ENCODE results near the gene SEC14L5.
"Not testable (repeated sequence)": the region's sequence is repeated elsewhere in the genome, so short reads cannot be mapped to it uniquely, and the experiment has no call there.

The SEC14L5 gene

DNA sequence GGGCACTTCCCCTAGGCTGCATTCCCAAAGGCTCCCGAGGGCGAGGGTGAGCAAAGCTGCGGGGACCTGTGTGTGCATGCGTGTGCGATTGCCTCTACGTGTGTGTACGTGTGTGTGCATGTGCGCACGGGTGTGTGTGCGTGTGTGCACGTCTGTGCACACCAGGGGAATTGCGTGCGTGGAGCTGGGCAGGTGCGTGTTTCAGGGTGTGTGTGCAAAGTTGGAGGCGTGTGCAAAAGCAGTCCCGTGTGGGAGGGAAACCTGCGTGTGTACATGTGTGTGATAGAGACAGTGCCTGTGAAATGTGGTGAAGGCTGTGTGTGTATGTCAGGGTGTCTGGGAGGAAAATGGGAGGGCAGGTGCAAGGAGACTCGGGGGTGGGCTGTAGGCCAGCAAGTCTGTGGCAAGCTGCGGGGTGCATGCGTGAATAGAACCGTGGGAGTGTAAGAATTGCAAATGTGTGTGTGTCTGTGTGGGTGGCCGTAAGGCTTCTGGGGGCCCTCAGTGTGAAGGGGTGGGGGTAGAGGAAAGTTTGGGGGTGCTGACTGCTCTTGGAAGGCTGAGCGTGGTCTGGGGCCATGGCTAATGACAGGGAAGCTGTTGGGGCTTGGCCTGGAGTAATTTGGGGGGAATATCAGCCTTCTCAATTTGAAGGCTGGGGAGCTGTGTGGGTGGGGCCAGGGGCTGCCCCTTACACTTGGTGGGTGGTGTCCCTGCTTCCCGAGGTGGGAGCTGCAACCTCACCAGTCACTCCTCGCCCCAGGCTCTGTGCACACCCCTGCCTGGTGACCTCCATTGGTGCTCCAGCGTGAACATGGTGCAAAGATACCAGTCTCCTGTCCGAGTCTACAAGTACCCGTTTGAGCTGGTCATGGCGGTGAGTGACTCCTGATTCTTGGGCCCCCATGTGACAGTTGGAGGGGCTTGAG, 644 bp downstream of the SEC14L5 start:
- no peak for DNase-seq

DNA sequence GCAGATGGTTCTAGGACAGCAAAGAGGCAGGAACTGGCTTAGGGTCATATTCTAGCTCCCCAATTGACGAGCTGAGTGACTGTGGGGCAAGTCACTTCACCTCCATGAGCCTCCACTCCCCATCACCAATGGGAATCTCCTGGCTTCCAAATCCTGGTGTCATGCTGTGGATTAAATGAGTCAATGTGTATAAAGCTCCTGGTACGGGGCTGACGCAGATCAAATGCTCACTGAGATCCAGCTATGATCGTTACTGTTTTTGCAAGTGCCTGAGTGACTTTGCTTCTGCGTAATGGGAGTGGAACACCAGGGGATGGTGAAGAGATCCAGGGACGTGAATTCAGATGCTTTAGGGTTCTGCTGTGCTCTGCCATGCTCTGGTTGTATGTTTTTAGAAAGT, 2.4 kb downstream of the SEC14L5 start:
- DNase-seq: no peak

DNA sequence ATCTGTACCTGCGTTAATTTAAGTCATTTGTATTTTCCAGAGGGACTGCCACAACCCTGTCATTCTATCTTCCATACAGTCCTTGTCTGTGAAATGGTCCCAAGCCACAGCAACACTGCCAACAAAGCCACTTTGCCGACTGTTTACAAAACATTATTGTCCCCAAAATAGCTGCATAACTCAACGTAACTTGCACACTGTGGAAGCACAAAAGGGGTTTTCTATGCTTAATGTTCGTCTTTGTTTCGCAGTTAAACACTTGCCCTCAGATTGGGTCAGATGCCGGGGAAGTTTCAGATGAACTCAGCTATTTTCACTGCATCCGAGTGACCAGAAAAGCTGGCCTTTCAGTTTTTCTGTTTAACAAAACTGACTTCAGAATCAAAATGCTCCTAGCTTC, 4.6 kb downstream of the SEC14L5 start:
- DNase-seq: no peak

DNA sequence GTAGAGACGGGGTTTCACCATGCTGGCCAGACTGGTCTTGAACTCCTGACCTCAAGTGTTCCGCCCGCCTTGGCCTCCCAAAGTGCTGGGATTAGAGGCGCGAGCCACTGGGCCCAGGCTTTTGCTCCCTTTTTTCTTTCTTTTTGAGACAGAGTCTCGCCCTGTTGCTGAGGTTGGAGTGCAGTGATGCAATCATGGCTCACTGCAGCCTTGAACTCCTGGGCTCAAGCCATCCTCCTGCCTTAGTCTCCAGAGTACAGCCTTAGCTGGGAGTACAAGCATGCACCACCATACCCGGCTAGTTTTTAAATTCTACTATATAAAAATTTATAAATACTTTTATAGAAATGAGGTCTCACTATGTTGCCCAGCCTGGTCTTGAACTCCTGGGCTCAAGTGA, 5.4 kb downstream of the SEC14L5 start:
- DNase-seq: not testable (repeated sequence)

DNA sequence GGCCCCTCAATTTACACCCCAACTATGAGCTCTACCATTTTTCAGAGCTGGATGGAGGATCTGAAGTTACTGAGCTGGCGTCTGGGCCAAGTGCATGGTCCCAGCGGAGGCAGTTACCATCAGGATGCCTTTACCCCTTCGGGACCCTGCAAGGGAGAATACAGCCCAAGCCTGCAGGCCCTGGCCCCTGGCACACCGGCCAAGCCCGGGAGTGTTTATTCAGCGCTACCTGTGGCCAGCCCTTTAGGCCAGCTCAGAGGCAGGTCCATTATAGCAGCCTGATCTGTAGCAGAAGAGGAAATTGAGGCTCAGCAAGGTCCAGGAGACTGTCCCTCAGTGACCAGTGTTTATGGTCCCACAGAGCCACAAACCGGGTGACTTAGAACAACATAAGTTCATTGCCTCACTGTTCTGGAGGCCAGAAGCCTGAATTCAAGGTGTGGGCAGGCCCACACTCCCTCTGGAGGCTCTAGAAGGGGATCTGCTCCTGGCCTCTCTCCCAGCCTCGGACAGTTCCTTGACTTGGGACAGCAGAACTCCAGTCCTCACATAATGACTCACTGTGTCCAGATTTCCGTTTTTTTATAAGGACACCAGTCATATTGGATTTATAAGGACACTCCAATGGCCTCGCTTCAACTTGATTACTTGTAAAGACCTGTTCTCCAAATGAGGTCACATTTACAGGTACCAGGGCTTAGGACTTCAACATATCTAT, 8.8 kb downstream of the SEC14L5 start:
- no peak for DNase-seq

DNA sequence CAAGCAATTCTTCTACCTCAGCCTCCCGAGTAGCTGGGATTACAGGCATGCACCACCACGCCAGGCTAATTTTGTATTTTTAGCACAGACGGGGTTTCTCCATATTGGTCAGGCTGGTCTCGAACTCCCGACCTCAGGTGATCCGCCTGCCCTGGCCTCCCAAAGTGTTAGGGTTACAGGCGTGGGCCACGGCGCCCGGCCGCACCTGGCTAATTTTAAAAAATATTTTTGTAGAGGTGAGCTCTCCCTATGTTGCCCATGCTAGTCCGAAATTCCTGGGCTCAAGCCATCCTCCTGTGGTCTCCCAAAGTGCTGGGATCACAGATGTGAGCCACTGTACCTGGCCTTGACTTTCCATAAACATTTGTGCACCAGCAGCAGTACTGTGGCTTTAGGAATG, 10.1 kb downstream of the SEC14L5 start:
- not testable (repeated sequence) for DNase-seq

DNA sequence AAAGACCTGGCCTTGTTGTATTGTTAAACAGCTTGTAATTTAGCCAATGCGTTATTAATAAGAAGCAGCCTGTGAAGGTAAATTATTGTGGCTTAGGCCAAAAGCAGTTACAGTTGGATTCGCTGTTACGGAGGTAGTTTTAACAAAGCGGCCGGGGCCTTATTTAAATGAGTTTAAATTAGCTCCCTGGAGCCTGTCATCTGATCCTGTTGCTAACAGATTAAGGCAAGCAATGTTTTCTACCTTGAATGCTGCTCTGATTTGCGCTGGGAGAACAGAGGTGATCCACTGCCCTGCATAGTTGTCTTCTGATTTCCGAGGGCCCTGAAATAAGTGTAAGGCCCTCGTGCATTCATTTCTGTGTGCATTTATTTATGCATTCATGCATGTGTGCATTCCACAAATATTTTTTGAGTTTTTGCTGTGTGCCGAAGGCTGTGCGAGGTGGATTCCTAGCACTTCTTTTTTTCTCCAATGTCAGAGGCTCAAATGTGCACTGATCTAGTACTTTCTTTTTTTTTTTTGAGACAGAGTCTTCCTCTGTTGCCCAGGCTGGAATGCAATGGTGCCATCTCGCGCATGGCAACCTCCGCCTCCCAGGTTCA, 10.9 kb downstream of the SEC14L5 start:
- DNase-seq: no peak

DNA sequence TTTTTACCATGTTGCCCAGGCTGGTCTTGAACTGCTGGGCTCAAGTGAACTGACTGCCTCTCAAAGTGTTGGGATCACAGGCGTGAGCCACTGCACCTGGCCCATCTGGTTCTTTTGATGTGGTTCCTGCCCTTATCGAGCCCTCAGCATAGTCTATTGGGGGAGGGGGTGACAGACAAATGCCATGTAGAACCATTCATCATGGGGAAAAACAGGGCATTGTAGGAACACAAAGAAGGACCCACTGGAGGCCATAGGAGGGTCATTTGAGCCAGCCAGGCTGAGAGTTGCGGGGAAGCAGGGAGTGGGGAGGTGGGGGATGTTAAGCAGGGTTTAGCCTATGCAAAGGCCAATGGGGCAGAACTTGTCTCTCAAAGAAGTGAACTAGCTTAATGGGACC, 11.9 kb downstream of the SEC14L5 start:
- no peak for DNase-seq

DNA sequence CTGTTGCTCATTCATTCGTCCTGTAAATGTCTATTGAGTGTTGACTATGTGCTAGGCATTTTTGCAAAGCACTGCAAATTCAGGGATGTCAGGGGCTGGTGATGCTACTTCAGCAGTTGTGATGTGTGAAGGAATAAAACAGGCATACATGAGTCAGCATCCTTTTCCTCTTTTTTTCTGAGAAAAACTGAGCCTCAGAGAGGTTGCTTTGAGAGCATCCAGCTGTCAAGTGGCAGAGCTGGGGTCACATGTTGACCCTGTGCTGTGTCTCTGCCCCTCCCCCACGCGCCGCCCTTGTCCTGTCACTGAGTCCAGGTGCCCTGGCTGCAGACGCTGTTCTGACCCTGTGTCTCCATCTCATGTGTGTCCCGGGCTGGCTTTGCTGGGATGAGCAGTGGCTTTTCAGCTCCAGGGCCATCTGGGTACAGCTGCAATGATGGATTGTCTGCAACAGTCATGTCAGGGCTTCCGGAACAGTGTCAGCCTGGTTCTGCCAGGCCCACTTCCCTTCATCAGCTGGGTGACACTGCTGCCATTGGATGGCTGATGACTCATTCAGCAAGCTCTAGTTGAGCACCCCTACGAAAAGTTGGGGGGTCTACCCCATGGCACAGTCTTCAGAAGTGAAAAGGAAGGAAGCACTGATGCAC, 14.9 kb downstream of the SEC14L5 start:
- DNase-seq: no peak

DNA sequence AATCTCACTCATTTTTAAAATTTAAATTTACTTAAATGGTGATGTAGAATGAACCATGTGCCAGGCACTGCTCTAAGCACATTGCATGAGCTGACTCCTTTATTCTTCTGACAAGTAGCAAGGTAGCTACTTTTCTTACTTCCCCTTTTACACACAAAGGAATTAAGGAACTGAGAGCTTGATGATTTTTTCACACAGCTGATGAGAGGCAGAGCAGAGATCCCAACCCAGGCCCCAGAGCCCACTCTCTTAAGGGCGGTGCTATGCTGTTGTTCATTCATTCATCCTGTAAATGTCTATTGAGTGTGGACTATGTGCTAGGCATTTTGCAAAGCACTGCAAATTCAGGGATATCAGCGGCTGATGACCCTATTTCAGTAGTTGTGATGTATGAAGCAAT, 17.9 kb downstream of the SEC14L5 start:
- no peak for DNase-seq

DNA sequence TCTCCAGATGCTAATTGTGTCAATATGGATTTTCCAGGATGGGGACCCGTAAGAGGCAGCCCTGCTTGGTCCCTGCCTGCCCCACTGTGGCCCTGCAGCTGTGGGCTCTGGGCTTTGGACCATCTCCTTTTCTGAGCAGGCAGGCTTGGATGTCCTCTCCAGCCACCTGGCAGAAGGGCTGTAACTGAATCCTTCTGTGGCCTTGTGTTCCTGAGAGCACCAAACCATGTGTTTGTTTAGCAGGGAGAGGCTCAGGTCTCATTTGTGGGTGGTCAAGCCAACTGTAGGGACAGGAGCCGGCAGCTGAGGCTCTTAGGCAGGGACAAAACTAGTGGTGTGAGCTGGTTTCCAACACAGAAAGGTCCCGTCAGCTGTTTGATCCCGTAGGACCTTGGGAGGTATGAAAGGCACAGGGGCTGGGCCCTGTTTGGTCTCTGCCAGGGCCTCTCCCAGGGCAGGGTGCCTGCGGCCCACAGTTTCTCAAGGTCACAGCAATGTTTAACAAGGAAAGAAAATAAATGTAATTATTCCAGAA, 18.5 kb downstream of the SEC14L5 start:
- DNase-seq: no peak

DNA sequence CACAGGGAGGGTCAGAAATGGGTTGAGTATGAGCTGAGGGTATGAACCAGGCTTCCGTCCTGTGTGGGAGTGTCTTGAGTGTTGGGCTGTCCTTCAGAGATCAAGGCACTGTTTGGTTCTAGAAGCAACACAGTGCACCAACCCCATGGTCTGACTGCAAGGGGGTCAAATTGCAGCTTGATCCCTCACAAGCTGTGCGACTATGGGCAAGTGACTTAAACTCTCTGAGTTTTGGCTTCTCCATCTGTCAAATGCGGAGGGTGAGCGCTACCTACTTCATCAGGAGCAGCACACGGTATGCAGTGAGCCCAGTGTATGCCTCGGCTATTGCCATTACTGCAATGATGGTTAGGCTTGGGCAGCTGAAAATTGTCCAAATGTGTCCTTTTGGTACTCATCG, 21.0 kb downstream of the SEC14L5 start:
- no peak for DNase-seq

DNA sequence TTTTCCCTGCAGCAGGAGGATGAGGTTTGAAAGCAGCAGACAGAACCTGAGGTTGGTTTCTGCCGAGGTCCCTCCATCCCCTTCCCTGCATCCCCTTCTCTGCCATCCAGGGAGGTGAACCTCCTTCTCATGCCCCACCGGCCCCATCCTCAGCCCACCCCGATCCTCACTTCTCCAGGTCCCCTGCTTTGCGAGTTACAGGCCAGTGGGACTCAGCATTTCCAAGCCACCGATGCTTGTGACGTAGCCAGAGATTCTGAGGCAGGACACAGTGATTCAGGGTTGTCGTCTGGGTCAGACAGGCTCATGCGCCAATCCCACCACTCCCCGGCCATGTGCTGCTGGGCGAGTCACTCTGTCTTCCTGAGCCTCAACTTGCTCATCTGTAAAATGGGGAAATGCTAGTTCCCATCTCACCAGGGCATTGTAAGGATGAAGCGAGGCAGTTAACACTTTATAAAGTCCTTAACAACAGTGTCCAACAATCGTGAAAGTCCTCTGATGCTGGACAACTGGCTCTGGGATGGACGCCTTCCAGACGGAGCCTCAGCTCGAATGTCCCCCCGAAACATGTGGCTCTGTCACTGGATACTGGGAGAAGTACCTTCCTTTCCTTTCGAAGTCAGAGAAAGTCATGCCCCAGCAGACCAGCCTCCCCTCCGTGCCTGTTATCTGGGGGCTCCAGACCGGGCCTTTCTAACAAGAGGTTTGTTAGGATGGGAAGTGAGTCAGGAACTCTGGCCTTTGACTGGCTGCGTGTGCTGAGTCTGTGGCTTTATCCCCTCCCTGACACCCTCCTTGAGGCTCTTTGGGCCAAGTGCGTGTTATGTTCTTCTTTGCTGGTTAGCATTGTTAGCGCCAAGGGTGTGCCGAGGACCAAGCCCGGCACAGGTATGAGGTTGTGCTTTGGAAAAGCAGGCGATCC, 21.9 kb downstream of the SEC14L5 start:
- DNase-seq: no peak

DNA sequence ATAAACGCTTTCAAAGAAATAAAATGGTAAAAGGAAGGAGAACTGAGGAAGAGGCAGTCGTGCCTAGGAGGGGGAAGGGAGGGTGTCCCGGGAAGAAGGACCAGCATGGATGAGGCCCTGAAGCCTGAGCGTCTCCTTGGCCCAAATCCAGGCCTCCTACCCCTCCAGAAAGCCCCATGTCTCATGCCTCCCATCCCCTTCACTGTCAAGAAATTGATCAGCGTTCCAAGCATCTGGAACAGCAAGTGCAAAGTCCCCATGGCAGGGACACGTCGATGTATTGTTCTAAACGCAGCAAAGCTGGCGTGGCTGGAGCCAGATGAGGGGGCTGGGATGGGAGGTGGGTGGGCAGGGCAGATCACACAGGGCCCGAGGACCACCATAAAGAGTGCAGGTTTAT, 22.6 kb downstream of the SEC14L5 start:
- DNase-seq: no peak

DNA sequence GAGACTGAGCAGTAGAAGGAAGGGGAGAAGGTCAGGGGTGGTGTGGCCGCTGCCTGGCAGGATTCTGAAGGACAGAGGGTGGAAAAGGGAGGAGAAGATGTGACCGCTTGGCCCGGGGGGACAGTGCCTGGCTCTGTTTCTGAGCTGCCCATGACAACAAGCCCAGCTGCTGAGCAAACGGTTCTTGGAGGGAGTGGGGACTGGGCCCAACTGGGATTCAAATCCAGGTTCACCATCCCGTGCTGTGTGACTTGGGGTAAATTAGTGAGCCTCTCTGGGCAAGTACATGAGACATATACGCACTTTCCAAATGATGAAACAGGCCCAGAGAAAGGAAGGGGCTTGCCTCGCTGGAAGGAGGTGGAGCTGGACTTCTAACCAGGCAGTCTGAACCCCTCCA, 23.3 kb downstream of the SEC14L5 start:
- no peak for DNase-seq

DNA sequence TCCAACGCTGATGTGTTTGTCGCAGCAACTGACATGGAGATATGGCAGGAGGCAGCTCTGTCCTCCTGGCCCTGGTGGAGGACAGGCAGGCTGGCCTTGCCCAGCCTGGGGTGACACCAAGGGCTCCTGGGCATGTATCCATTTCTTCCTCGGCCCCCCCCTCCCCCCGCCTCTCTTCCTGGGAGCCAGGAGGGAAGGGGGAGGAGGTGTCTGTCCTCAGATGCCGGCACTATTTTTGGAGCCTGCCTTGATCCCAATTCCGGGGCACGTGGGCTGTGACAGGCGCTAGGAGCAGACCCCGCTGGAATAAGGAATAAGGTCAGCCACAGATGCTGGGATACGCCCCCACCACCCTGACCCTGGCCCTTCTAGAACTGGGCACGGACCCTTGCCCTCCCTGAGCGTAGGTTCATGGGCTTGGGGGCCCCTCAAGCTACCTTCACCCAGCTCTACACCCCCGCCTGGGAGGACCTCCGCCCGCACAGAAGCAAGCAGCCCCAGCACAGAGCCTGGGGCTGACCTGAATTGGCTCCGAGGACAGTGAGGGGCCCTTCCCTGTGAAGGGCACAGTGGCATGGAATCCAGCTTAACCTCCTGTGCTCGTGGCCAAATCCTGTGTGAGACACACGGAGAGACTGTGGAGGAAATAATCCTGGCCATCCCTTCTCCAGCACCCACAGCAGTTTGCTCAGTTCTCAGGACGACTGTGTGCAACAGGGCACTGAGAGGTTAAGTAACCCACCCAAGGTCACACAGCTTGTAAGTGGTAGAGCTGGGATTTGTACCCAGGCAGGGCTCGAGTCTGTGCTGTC, 24.1 kb downstream of the SEC14L5 start:
- DNase-seq: no peak

DNA sequence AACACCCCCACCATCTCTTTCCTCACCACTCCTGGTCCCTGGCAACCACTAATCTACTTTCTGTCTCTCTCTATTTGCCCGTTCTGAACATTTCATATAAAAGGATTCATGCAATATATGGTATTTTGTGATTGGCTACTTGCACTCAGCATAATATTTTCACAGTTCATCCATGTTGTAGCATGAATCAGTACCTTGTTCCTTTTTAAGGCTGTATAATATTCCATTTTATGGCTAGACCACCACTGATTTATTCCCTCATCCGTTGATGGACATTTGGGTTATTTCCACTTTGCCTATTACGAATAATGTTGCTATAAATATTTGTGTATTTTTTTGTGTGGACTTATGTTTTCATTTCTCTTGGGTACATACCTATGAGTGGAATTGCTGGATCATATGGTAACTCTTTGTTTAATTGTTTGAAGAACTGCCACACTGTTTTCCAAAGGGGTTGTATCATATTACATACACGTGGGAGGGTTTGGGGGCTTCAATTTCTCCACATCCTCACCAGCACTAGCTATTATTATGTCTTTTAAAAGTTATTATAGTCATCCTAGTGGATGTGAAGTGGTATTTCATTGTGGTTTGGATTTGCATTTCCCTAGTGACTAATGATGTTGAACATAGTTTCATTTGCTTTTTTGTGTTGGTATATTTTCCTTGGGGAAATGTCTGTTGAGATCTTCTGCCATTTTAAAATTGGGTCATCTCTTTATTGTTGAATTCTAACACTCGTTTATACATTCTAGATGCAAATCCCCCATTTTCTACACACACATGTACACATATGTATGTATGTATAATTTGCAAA, 26.3 kb downstream of the SEC14L5 start:
- no peak for DNase-seq

DNA sequence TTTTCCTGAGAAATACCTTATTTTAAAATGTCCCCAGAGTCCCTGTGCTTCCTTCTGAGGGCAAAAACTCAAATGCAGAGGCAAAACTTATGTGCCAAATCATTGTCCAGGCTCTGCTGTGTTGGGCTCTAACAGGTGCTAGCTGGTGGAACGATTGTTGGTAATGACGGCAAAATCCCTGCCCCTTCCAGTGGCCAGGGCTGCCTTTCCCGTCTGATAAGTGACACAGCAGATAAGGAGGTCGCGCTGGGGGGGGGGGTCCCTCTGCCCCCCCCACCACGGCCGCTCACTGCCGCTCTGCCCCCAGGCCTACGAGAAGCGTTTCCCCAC, 29.1 kb downstream of the SEC14L5 start:
- DNase-seq: no peak

DNA sequence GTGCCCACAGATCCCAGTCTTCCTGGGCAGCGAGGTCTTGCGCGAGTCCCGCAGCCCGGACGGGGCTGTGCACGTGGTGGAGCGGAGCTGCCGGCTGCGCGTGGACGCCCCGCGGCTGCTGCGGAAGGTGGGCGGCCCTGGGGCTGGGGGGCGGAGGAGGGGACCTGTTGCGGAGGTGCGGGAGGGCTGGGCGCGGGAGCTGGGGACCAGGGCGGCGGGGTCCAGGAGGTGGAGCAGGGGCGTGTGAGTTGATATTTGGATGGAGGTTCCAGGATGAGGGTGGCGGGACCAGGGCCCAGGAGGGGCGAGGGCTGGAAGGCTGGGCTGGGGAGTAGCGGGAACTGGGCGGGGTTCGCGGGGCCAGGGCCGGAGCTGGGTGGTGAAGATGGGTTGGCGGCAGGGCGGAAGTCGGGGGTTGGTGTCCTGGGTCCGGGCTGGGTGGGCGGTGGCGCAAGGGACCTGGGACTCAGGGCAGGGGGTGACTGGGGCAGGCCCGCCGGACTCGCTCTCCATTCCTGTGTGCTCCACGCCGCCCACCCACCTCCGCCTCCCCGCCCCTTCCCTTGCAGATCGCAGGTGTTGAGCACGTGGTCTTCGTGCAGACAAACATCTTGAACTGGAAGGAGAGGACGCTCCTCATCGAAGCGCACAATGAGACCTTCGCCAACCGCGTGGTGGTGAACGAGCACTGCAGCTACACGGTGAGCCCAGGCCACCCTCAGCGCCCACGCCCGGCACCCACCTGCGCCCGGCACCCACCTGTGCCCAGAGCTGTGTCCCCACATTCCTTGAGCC, 29.6 kb downstream of the SEC14L5 start:
- no peak for DNase-seq
